Large intestine (tissue), 3 donors: ENCODE results near the gene LAMTOR4. TPM values are rescaled to one million over a fixed set of nuclear protein-coding genes. Genes with fewer than 3 reads are reported as not detected.
"Not testable (repeated sequence)": the region's sequence is repeated elsewhere in the genome, so short reads cannot be mapped to it uniquely, and the experiment has no call there.

Experiments used
- DNase-seq, 2 donors: peaks; one replicate each; pipeline versions ENCODE4 v3.0.0 to v3.0.0-alpha.2; 2013
- H3K27ac ChIP-seq: one replicate; pipeline ENCODE4 v1.5.1; 2013; ENCODE audit warnings: low read length
- H3K27me3 ChIP-seq: 2 replicates; pipeline ENCODE4 v1.6.1; 2013; ENCODE audit warnings: low read length; ENCODE audit not compliant: control insufficient read depth, insufficient read depth
- H3K36me3 ChIP-seq: 2 replicates; pipeline ENCODE4 v1.6.1; 2013; ENCODE audit warnings: low read length; ENCODE audit not compliant: control insufficient read depth, insufficient read depth
- H3K4me1 ChIP-seq: one replicate; pipeline ENCODE4 v1.6.1; 2013; ENCODE audit warnings: low read length; ENCODE audit not compliant: control insufficient read depth, insufficient read depth
- H3K4me3 ChIP-seq: one replicate; pipeline ENCODE4 v1.5.1; 2013; ENCODE audit warnings: low read length
- H3K9me3 ChIP-seq: one replicate; pipeline ENCODE4 v1.6.1; 2013; ENCODE audit warnings: mild to moderate bottlenecking, low read depth, low read length, moderate library complexity; ENCODE audit not compliant: control insufficient read depth
- WGBS: methylation state at CpG from one replicate; pipeline ENCODE4 v1.1.5; 2013; ENCODE audit warnings: low lambda C conversion rate; ENCODE audit not compliant: insufficient coverage; 5-methylcytosine and 5-hydroxymethylcytosine counted together
- polyA plus RNA-seq: library from polyadenylated mRNA; unstranded; fragments of 120-200 nt; gene quantifications from one replicate; pipeline ENCODE4 v1.2.1, GENCODE V29; 2013

Gene LAMTOR4
- polyA plus RNA-seq, 1 donor = 133 TPM

DNA sequence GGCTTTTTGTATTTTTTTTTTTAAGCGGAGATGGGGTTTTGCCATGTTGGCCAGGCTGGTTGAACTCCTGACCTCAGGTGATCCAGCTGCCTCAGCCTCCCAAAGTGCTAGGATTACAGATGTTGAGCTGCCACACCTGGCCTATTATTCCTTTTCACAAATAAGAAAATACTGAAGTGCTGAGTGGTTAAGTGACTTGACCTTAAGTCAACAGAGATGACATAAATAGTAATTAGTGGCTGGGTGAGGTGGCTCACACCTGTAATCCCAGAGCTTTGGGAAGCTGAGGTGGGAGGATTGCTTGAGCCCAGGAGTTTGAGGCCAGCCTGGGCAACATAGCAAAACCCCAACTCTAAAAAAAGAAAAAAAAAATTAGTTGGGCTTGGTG, 18.5 kb upstream of the LAMTOR4 start:
- not testable (repeated sequence) for H3K36me3 ChIP-seq, H3K4me3 ChIP-seq, H3K9me3 ChIP-seq, H3K27me3 ChIP-seq, DNase-seq
- WGBS = no CpG with 5 or more reads among the region's 1 CpG
- Histone ChIP-seq H3K4me1 (peaks cover 23% of the 10 kb centered on the region), H3K27ac (peak overlapping the region; percentile 36)

- H3K9me3 ChIP-seq = no peaks in the 10 kb centered on the region
- 8% methylated on average over 9 of the region's 24 CpGs for WGBS
- no peaks in the 10 kb centered on the region for H3K36me3 ChIP-seq
- peak overlapping the region; percentile 10 for H3K4me3 ChIP-seq
- H3K27me3 ChIP-seq = no peaks in the 10 kb centered on the region
- peak overlapping the region; percentile 36 for H3K27ac ChIP-seq
- peaks cover 17% of the 10 kb centered on the region for H3K4me1 ChIP-seq
- DNase-seq = peak in 1 of 2 donors; percentile 77
These were observed 17.9 kb upstream of the LAMTOR4 start for GRCh38 chr7:100130608-100131453.

GRCh38 chr7:100132126-100132525, 16.6 kb upstream of the LAMTOR4 start:
- no peak overlapping the region for H3K4me3 ChIP-seq

DNA sequence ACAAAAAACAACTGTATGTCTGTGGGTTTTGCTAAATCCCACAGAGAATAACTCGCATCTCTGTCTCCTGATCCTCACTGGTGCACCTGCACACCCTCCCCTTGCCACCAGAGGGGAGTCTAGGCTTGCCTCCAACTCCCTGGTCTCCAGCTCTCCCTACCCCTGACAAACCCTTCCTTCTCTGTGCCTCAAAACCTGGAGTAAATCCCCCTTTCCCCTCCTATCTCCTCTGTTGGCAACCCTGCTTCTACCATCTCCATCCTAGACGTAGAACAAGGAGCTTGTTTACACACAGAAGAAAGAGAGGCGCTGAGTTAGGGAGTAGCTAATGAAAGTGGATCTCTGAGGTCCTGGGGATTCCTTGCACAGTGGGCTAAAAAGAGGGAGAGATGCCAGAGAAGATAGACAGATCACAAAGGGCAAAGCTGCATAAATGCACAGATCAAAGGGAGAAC, 16.0 kb upstream of the LAMTOR4 start:
- no CpG with 5 or more reads among the region's 3 CpGs for WGBS
- no peaks in the 10 kb centered on the region for H3K9me3 ChIP-seq
- peak in 1 of 2 donors; percentile 42 for DNase-seq
- H3K27me3 ChIP-seq = no peaks in the 10 kb centered on the region
- H3K27ac ChIP-seq = no peak overlapping the region
- H3K4me3 ChIP-seq = no peak overlapping the region
- H3K4me1 ChIP-seq = peaks cover 17% of the 10 kb centered on the region
- H3K36me3 ChIP-seq = no peaks in the 10 kb centered on the region

More at GRCh38 chr7:100132126-100132525, 16.6 kb upstream of the LAMTOR4 start:
- H3K27me3 ChIP-seq = no peaks in the 10 kb centered on the region
- no CpG with 5 or more reads among the region's 7 CpGs for WGBS
- H3K4me1 ChIP-seq = peaks cover 17% of the 10 kb centered on the region
- no peak for DNase-seq
- H3K9me3 ChIP-seq = no peaks in the 10 kb centered on the region
- H3K36me3 ChIP-seq = no peaks in the 10 kb centered on the region
- no peak overlapping the region for H3K27ac ChIP-seq

- H3K36me3 ChIP-seq = no peaks in the 10 kb centered on the region
- no peak overlapping the region for H3K27ac ChIP-seq
- no peak for DNase-seq
- no peaks in the 10 kb centered on the region for H3K9me3 ChIP-seq
- H3K4me3 ChIP-seq = no peak overlapping the region
- WGBS = 100% methylated on average over 1 of the region's 13 CpGs
- H3K27me3 ChIP-seq = no peaks in the 10 kb centered on the region
- peaks cover 6% of the 10 kb centered on the region for H3K4me1 ChIP-seq
These were observed 10.6 kb upstream of the LAMTOR4 start for GRCh38 chr7:100137851-100138760.

GRCh38 chr7:100141555-100141949, 7.2 kb upstream of the LAMTOR4 start:
- Histone ChIP-seq H3K4me1 (peaks cover 6% of the 10 kb centered on the region), H3K27ac (peak overlapping the region; percentile 68), H3K4me3 (no peak overlapping the region), H3K27me3 (no peaks in the 10 kb centered on the region), H3K36me3 (no peaks in the 10 kb centered on the region), H3K9me3 (no peaks in the 10 kb centered on the region)
- DNase-seq = peak; percentile 52 to 76
- no CpG with 5 or more reads among the region's 3 CpGs for WGBS

GRCh38 chr7:100142461-100142860, 6.3 kb upstream of the LAMTOR4 start:
- no peaks in the 10 kb centered on the region for H3K9me3 ChIP-seq
- DNase-seq = no peak
- H3K36me3 ChIP-seq = no peaks in the 10 kb centered on the region
- H3K27ac ChIP-seq = peak overlapping the region; percentile 32
- H3K4me3 ChIP-seq = no peak overlapping the region
- no peaks in the 10 kb centered on the region for H3K27me3 ChIP-seq
- WGBS = no CpG with 5 or more reads among the region's 3 CpGs
- H3K4me1 ChIP-seq = peaks cover 6% of the 10 kb centered on the region

- no CpG with 5 or more reads among the region's 4 CpGs for WGBS
- not testable (repeated sequence) for H3K36me3 ChIP-seq, DNase-seq, H3K4me3 ChIP-seq, H3K27me3 ChIP-seq, H3K9me3 ChIP-seq, H3K27ac ChIP-seq
- peaks cover 21% of the 10 kb centered on the region for H3K4me1 ChIP-seq
These were observed 2.4 kb upstream of the LAMTOR4 start for GRCh38 chr7:100146350-100146749.

GRCh38 chr7:100147278-100147677, 1.4 kb upstream of the LAMTOR4 start:
- no peak for DNase-seq
- Histone ChIP-seq H3K9me3 (no peaks in the 10 kb centered on the region), H3K4me3 (no peak overlapping the region), H3K27me3 (no peaks in the 10 kb centered on the region), H3K4me1 (peaks cover 24% of the 10 kb centered on the region), H3K27ac (no peak overlapping the region), H3K36me3 (peaks cover 4% of the 10 kb centered on the region)
- no CpG with 5 or more reads among the region's 2 CpGs for WGBS

- Histone ChIP-seq H3K9me3 (no peaks in the 10 kb centered on the region), H3K36me3 (peaks cover 9% of the 10 kb centered on the region), H3K4me1 (peaks cover 29% of the 10 kb centered on the region), H3K27me3 (no peaks in the 10 kb centered on the region), H3K4me3 (peak overlapping the region; percentile 95), H3K27ac (peak overlapping the region; percentile 76)
- DNase-seq = no peak
- WGBS = no CpG with 5 or more reads among the region's 14 CpGs
These were observed 526 bp upstream of the LAMTOR4 start for GRCh38 chr7:100148225-100148558.
